Activated CD8-positive, alpha-beta T cell treated with anti-CD3 and anti-CD28 coated beads for 36 hours (primary cell): ENCODE results near the gene C1orf105. TPM values are rescaled to one million over a fixed set of nuclear protein-coding genes. Genes with fewer than 3 reads are reported as not detected.
A peak's percentile ranks its signal among the peaks of the same experiment; 100 is the strongest.

Experiments
- ATAC-seq: fragments of 200-7000 bp; cut with Tn5 transposase; one replicate; pipeline ENCODE4 v1.10.0; 2021; ENCODE audit warnings: mild to moderate bottlenecking, moderate library complexity
- CTCF ChIA-PET: fragments of 350-600 bp; sonication (Branson Sonifier 250); formaldehyde crosslinking; loops from one replicate; lab custom pipeline; 2021; ENCODE audit warnings: antibody characterized with exemption; lab: Charles Lee
- POLR2A ChIA-PET: fragments of 350-600 bp; sonication (Branson Sonifier 250); formaldehyde crosslinking; loops from one replicate; lab custom pipeline; 2021; ENCODE audit warnings: antibody characterized with exemption; lab: Charles Lee
- DNase-seq: peaks from one replicate; pipeline ENCODE4 v3.0.0-alpha.2; 2020
- H3K27ac Mint-ChIP-seq: one replicate; pipeline ENCODE4 v1.8.0; 2021; ENCODE audit warnings: mild to moderate bottlenecking, mixed read lengths
- H3K27me3 Mint-ChIP-seq: one replicate; pipeline ENCODE4 v1.8.0; 2021; ENCODE audit warnings: mixed read lengths
- H3K36me3 Mint-ChIP-seq: one replicate; pipeline ENCODE4 v1.8.0; 2021; ENCODE audit warnings: low read depth, mixed read lengths
- H3K4me1 Mint-ChIP-seq: one replicate; pipeline ENCODE4 v1.8.0; 2021; ENCODE audit warnings: low read depth, mixed read lengths
- H3K4me3 Mint-ChIP-seq: one replicate; pipeline ENCODE4 v1.8.0; 2021; ENCODE audit warnings: mild to moderate bottlenecking, moderate library complexity, mixed read lengths
- H3K9me3 Mint-ChIP-seq: one replicate; pipeline ENCODE4 v1.8.0; 2021; ENCODE audit warnings: mixed read lengths
- intact Hi-C: fragments of 100-400 bp; cut with micrococcal nuclease; formaldehyde crosslinking; loops from one replicate; pipeline ENCODE4 v1.10.0; 2022
- total RNA-seq, 2 experiments: library from RNA; stranded (reverse); gene quantifications; one replicate each; pipeline ENCODE4 v1.2.3, GENCODE V29; 2021
- TF ChIP-seq, protein P1 (sequence below): fragments of 200-600 bp; IDR thresholded peaks from one replicate; pipeline ENCODE4 v1.8.0; 2022; ENCODE audit warnings: antibody characterized with exemption, mild to moderate bottlenecking

Gene C1orf105
- total RNA-seq, 2 experiments from 2014 or later = not detected

DNA sequence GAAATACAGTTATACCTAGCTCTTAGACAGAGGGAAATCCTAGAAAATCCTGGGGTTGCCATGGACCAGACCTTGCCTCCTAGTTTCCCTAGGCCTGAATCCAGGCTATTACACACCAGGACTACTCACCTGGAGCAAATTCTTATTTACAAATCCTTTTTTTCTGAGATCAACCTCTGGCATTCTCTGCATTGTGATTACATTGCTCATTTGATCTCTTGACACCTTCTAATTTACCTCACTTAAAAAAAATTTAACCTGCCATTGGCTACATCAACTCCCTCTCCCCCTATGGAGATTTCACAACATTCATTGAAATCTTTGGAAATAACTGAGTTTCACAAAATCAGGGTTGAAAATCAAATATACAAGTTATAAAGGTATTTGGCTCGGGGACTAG is 2.9 kb upstream of the C1orf105 start:
- peaks cover 8% of the 10 kb centered on the region for H3K4me1 Mint-ChIP-seq
- no peak overlapping the region for H3K4me3 Mint-ChIP-seq
- H3K36me3 Mint-ChIP-seq = no peaks in the 10 kb centered on the region
- no peaks in the 10 kb centered on the region for H3K9me3 Mint-ChIP-seq
- DNase-seq (no peak), ATAC-seq (no peak)
- ChIA-PET CTCF (interaction anchor here (0.6 to 4.2 kb wide), 6 partner anchors 12 to 32 kb away, joined by 3 to 42 read pairs (median 3); partner anchors contain the start of gene PIGC), POLR2A (interaction anchor here (0.6 to 1.5 kb wide), 2 partner anchors 9 to 59 kb away, joined by 3 to 4 read pairs; no protein-coding TSS in a partner anchor)
- TF ChIP-seq, protein P1, sequence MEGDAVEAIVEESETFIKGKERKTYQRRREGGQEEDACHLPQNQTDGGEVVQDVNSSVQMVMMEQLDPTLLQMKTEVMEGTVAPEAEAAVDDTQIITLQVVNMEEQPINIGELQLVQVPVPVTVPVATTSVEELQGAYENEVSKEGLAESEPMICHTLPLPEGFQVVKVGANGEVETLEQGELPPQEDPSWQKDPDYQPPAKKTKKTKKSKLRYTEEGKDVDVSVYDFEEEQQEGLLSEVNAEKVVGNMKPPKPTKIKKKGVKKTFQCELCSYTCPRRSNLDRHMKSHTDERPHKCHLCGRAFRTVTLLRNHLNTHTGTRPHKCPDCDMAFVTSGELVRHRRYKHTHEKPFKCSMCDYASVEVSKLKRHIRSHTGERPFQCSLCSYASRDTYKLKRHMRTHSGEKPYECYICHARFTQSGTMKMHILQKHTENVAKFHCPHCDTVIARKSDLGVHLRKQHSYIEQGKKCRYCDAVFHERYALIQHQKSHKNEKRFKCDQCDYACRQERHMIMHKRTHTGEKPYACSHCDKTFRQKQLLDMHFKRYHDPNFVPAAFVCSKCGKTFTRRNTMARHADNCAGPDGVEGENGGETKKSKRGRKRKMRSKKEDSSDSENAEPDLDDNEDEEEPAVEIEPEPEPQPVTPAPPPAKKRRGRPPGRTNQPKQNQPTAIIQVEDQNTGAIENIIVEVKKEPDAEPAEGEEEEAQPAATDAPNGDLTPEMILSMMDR = no peak
- no peak overlapping the region for H3K27ac Mint-ChIP-seq
- intact Hi-C loops = no loop called here
- H3K27me3 Mint-ChIP-seq = no peaks in the 10 kb centered on the region

DNA sequence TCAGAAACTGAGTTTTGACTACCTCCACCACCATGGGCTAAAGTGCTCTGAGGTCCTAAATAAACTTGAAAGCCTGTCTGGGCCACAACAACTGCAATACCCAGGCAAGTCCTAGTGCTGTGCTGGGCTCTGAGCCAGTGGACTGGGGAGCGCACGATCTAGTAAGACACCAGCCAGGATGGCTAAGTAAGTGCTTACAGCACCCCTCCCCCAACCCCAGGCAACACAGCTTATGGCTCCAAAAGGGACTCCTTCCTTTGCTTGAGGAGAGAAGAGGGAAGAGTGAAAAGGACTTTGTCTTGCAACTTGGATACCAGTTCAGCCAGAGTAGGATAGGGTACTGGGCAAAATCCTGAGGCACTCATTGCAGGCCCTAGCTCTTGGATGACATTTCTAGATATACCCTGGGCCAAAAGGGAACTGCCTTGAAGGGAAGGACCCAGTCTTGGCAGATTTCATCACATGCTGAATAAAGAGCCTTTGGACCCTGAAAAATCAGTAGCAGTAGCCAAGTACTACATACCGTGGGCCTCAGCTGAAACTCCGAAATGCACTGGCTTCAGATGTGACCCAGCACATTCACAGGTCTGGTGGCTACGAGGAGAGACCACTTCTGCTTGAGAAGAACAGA is 1.6 kb downstream of the C1orf105 start:
- no peak for DNase-seq
- intact Hi-C loops = no loop called here
- Mint-ChIP-seq H3K27me3 (no peaks in the 10 kb centered on the region), H3K4me1 (peaks cover 10% of the 10 kb centered on the region), H3K27ac (no peak overlapping the region), H3K36me3 (no peaks in the 10 kb centered on the region), H3K4me3 (no peak overlapping the region), H3K9me3 (no peaks in the 10 kb centered on the region)
- POLR2A ChIA-PET = no interaction called here
- CTCF ChIA-PET = interaction anchor here (1.3 kb wide), 1 partner anchor 22 kb away, joined by 4 read pairs; no protein-coding TSS in a partner anchor
- no peak for ATAC-seq
- TF ChIP-seq, protein P1 = no peak

DNA sequence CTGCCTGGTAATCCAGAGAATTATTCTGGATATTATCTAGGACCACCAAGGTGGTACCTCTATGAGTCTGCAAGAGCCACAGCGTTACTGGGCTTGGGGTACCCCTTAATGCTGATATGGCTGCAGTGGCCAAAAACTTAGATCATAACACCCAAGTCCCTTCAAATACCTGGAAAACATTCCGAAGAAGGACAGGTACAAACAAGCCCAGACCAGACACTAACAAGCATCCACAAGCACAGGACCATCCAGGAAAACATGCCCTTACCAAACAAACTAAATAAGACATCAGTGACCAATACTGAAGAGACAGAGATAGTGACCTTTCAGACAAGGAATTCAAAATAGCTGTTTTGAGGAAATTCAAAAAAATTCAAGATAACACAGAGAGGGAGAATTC is 2.9 kb downstream of the C1orf105 start:
- Mint-ChIP-seq H3K9me3 (no peaks in the 10 kb centered on the region), H3K27me3 (no peaks in the 10 kb centered on the region), H3K4me1 (peaks cover 10% of the 10 kb centered on the region), H3K36me3 (no peaks in the 10 kb centered on the region), H3K4me3 (no peak overlapping the region), H3K27ac (no peak overlapping the region)
- ChIA-PET POLR2A (no interaction called here), CTCF (no interaction called here)
- ATAC-seq = no peak
- no peak for DNase-seq
- TF ChIP-seq, protein P1 = no peak
- intact Hi-C loops = no loop called here

DNA sequence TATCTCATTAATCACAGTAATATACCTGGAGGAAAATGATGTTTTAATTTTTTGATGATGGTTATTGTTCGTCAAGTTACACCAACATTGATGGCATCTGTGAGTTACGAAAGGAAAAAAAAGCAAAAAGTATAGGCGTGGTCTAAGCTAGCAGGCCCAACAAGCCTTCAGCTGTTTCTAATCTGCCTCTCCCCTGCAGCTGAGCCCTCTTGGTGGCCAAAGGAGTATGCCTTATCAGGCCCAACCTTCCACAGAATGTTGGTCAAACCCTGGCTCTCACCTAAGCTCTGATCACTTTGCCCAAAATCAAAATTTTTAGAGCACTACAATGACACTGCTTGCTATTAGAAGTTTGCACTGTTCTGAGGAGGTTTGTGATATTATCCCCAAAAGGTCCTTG is 4.9 kb downstream of the C1orf105 start:
- Mint-ChIP-seq H3K27ac (no peak overlapping the region), H3K4me1 (peaks cover 18% of the 10 kb centered on the region), H3K27me3 (no peaks in the 10 kb centered on the region), H3K36me3 (no peaks in the 10 kb centered on the region), H3K4me3 (no peak overlapping the region), H3K9me3 (no peaks in the 10 kb centered on the region)
- intact Hi-C loops = no loop called here
- ChIA-PET CTCF (interaction anchor here (0.8 to 5.5 kb wide), 3 partner anchors 18 to 423 kb away, joined by 3 to 40 read pairs (median 3); partner anchors contain the start of gene PIGC), POLR2A (no interaction called here)
- ATAC-seq (no peak), DNase-seq (no peak)
- TF ChIP-seq, protein P1 = no peak

DNA sequence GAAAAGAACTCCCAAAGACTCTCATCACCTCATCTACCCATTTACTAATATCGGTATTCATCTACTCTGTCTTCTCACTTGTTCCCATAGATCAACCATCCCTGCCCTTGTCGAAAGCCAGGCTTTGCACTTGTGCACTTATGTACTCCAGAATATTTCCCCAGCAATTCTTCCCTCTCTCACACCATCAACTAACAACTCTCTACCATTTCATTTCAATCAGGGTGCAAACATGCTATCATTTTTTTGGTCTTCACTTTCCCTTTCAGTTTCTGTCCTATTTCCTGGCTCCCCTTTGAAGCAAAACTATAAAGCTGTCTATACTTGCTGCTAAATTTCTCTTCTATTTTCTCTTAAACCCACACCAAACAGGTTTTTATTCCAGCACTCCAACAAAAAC is 6.7 kb downstream of the C1orf105 start:
- ChIA-PET POLR2A (no interaction called here), CTCF (interaction anchor here (1.1 to 8.9 kb wide), 5 partner anchors 11 to 686 kb away, joined by 3 to 90 read pairs (median 40); partner anchors contain the start of gene PIGC)
- Mint-ChIP-seq H3K4me1 (peaks cover 27% of the 10 kb centered on the region), H3K27ac (no peak overlapping the region), H3K27me3 (no peaks in the 10 kb centered on the region), H3K9me3 (no peaks in the 10 kb centered on the region), H3K4me3 (no peak overlapping the region), H3K36me3 (no peaks in the 10 kb centered on the region)
- TF ChIP-seq, protein P1 = no peak
- peak; percentile 54 for ATAC-seq
- intact Hi-C loops = no loop called here
- no peak for DNase-seq
